COLO829 (cell line): ENCODE results near the gene ADCY3.

ENCODE experiments used
- DNase-seq: peaks from one replicate; pipeline ENCODE4 v3.0.0; 2012; ENCODE audit warnings: low spot score

Gene ADCY3

DNA sequence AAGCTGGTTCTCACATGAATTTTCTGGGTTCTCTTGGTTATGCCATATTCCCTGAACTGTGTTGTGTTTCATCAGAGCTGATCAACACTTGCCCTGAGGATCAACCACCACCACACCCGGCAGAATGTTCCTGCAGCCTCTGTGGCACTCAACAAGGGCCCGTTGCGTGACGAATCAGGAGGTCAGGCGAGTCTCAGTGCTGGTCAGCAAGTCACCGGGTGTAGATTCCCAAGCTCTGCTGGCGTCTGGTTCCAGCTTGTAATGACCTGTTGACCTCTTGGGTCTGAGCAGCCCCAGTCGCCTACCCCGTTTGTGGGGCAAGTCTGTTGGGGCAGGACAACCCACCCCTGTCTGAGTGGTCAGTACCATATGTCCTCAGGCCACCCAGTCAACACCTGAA lies 46.0 kb downstream of the ADCY3 start:
- DNase-seq = no peak

DNA sequence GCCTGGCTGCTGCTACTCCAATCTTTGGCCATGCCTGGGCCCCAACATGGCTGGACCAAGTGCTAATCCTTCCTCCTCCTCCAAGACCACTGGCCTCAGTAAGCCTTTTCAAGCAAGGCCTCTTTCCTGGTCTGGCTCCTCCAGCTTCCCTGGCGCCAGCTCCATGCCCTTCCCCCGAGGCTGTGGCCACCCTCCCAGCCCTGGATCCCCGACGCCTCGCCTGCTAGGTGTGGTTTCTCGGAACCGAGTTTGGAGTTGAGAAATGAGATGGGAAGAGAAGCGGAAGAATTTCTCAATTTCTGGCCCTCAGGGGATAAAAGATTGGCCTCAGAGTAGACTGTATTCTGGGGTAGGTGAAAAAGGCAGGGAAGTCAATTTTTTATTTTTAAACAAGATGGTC lies 46.4 kb downstream of the ADCY3 start:
- no peak for DNase-seq

DNA sequence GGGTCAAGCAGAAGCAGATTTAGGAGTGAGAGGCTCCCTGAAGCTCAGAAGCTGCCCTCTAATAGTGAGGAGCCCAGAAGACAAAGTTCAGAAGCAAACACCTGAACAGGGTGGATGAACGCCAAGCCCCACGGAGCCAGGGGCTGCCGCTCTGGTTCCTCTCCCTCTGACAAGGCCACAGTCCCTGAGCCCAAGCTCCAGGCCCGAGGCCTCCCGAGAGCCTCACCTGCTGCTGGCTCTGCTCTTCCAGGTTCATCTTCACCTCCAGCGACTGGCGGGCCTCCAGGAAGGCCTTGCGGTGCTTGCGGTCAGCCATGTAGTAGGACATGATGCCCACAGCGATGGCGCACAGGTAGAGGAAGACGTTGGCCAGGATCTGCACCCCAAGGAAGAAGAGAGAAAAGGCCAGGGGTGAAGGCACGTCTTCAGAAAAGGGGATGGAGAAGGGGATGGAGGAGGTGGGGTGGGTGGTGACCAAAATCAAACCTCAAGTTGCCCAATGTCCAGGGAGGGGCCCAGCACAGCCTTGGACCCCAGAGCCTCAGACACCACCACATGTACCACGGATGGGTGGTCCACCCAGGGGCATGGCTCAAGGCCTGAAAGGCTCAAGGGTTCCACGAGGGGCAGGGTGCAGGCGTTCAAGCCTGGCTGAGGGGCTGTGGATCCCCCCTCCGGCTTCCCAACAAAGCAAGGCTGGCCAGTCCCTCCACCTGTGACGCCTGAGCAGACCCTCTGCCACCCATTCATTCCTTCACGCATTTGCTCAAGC lies 47.5 kb downstream of the ADCY3 start:
- DNase-seq = no peak

DNA sequence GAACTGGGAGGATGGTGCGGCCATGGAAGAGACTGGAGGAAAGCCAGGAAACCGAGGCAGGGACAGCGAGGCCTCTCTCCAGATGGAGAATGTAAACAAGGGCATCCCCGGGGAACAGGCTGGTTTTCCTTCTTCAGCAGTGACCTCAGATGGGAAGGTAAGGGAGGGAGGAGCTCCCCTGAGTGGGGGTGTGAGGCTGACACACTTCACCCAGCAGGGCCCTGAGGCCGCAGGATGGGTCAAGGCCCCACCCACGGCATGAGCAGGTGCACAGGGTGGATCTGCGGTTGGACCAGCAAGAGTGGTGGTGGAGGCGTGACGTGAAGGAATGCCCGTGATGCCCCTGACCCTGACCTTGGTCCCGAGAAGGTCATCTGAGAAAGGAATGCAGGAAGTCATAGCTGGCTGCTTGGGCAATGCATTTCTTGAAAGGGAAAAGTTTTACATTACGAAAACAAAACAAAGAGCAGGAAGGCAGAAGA lies 48.1 kb downstream of the ADCY3 start:
- no peak for DNase-seq

DNA sequence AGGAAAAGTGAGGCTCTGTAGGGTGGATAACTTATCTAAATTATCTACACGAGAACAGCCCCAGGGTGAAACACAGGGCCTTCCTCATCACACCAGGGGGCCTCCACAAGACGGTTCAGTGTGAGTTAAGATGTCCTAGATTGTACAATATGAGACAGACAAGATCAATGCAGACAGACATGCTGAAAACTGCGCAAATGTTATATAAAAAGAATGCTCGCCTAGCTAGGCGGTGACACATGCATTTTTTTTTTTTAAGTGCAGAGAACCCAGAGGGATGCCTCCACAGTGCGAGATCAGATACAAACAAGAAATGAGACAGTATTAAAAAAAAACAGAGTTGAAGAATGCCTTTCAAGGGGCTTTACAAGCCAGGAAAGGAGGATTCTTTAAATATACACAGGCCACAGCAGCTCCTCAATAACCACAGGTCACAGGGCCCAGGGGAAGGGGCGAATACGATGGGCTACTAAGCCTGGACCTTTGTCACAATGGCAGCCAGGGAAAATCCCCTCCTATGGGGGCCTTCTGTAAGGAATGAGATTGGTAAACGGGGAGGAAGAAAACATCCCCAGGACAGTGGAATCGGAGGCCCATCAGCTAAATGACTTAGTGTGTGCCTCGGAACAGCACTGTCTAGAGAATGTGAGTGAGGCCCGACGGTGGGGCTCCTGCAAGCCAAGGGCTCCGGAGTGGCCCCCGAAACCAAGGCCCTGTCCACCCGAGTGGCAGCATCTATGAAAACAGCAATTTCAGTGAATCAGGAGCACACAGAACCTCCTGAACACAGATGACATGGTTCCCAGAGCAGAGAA lies 48.9 kb downstream of the ADCY3 start:
- no peak for DNase-seq

DNA sequence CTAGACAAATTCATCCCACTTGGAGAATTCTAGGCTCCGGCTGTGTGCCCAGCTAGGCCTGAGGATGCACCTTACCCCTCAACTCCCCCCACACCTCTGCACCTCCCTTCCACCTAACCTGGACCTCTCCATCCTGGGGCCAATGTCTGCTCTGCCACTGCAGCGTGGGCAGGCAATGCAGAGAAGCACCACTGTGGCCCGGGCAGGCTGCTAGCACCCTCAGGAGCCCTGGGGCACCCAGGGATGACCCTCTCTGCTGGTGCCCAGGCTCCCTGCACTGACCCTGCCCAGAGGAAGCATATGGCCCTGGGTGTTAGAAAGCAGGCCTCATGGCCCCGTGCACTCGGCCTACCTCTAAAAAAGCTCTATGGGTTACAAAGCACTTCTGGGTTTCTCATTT lies 49.6 kb downstream of the ADCY3 start:
- DNase-seq = no peak

DNA sequence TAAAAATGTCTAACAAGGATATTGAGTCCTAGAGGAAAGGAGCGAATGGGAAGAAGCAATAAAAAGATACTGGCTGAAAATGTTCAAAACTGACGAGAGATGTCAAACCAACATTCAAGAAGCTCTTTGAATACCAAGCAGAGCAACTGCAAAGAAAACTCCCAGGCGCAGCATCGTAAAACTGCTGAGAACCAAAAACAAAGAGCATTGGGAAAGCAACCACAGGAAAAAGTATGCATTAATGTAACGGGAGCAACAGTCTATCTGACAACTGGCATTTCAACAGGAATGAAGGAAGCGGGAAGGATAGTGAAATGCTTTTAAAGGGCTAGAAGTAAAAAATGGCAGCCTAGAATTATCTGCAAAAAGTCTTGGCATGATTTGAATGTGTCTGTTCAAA lies 53.1 kb downstream of the ADCY3 start:
- DNase-seq = no peak

DNA sequence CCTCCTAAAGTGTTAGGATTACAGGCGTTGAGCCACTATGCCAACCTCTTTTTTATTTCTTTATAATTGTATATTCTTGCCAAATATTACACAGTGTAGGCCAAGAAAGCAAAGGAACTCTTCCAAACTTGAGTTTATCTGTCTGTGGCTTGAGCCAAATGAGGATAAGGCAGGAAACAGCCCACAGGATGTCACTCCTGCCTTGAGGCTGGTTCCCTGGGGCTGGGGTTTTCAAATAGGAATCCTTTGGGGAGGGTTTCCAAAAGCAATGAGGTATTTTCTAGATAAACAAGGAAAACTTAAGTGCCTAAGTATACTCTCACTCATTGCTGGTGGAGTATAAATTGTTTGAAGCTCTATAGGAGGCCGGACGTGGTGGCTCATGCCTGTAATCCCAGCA lies 56.4 kb downstream of the ADCY3 start:
- no peak for DNase-seq

DNA sequence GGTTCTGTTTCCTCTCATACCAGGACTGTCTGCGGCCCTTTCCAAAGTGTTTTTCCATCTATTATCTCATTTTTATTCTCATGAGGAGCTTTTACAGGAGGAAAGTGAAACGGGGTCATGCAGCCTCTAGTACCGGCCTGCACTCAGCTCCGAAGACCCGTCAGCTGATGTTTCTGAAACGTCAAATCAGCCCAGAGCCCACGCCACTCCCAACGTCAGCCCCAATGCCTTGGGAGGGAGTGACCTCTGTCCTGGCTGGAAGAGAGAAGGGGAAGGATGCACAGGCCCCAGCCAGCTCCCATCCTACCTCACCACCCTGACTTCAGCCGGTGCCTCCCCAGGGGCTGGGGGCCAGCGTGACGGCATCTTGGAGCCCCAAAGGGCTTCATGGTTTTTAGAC lies 58.5 kb downstream of the ADCY3 start:
- DNase-seq = no peak

DNA sequence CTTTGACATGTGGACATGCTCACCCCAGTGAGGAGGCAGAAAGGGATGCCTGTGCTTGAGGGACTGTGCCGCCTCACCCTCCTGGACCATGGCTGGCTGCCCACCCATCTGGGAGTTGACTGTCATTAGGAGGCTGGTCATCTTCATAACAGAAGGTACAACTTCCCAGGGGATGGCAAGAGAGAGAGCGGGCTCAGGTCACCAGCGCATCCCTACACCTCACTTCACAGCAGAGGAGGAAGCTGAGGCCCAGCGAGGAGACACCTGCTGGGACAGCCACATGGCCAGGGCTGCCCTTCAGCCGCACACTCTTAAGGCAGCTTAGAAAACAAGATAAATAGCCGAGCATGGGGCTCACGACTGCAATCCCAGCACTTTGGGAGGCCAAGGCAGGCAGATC lies 59.4 kb downstream of the ADCY3 start:
- DNase-seq = no peak

DNA sequence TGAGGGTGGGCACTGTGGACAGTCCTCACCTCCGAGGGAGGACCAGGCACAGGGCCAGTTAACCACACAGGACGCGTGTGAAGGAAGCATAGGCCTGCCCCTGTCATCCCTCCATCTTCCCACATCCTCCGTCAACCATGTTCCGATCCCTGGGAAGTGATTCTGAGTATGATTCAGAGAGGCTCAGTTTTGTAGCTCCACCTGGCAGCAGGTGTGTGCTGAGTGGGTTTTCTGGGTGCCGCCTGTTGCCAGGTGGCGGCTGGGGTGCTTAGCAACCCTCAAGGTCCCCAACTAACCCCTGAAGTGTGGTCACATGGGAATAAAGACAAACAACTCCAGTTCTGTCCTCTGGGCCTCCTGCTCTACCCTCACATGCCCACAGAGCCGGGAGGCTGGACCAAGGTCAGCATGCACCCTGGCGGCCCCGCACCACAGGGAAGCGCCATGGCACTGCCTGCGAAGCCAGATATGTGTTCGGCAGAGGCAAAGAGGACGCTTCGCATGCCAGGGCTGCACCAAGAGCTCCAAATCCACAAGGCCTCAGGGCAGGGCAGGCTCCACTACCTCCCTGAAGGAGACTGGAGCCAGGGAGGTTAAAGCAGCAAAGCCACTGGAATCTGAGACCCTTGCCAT lies 60.0 kb downstream of the ADCY3 start:
- DNase-seq = no peak

DNA sequence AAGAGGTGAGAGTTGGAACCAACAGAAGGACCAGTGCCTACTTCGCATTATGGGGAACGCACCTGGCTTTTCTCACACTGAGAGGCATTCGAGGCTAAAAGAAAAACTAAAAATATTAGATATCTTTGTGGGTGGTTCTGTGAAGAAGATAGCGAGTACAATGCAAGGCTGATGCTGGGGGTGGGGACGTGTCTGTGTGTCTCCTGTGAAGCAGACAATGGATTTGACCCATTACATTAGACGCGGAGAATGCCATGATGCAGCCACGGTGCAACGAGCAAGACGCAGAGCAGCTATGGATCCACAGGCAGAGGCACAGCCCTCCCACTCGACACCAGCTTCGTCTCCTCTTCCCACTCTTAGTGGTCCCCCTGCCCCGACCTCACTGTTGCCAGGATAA lies 61.0 kb downstream of the ADCY3 start:
- DNase-seq = no peak

DNA sequence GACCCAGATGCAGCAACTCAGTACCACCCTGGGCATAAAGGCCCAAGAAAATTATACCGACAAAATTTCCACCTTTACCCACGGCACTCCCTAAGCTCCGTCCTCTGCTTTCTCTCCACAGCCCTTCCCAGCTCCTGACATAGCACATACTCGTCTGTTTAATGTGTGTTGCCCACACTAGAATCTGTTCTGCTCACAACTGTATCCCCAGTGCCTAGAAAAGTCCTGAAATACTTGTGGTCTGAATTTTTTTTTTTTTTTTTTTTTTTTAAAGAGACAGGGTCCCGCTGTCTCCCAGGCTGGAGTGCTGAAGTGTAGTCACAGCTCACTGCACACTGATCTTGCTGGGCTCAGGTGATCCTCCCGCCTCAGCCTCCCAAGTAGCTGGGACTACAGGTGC lies 62.3 kb downstream of the ADCY3 start:
- DNase-seq = no peak

DNA sequence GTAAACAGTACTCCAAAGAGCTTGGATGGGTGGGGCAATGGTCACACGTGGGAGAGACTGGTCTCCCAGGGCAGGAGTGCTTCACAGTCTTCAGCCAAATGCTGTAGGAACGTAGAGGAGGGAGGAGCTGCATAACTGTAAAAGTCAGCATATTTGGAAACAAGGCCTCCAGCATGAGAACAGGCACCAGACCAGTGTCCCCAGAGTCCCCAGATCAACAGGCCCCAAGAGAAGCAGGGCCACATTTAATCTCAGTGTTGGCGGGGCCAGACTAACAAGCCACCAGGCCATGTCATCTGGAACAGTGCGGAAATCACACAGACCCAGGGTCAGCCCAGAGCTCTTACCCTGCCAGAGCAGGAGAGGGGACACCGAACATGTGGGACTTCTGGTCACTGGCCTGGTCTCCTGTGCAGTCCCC lies 63.2 kb downstream of the ADCY3 start:
- no peak for DNase-seq

DNA sequence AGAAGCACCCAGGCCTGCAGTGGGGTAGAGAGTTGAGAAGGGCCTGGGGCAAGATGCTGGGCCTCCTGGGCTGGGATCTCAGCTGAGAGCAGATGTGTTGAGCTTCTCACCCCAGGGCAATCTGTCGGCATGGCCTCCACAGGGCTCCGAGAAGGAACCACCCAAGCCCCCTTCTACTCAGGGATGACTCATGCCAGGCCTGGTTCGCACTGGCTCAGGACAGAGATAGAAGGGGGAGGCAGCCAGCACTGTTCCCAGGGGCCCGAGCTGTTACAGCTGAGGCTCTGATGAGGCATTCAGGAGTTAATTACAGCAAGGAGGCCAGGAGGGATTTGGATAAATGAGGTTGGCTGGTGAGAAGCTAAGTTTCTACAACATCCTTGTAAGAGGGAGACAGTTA lies 64.3 kb downstream of the ADCY3 start:
- DNase-seq = no peak

DNA sequence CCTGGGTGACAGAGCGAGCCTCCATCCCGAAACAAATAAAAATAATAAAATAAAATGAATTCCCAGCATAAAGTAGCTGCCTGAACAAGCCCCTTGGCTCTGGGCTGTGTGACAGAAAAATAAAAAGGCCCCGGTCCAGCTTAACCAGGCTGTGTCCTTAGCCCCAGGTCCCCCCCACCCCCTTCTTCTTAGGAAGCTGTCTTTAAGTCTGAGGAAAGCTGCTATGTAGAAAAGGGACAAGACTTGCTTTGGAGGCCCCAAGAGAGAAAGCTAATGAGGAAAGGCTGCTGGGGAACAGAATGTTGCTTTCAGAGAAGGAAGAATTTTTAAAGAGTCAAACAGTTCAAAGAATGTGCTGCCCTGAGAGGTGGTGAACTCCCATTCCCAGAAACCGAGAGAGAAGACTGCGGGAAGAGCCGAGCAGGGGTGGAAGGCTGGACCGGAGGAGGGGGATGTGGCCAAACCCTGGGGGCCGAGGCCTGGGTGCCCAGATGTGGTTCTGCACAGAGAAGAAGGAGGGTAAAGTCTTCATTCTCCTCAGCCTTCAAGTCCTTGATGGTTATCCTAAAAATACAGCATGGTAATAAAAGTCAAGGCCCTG lies 64.9 kb downstream of the ADCY3 start:
- no peak for DNase-seq

DNA sequence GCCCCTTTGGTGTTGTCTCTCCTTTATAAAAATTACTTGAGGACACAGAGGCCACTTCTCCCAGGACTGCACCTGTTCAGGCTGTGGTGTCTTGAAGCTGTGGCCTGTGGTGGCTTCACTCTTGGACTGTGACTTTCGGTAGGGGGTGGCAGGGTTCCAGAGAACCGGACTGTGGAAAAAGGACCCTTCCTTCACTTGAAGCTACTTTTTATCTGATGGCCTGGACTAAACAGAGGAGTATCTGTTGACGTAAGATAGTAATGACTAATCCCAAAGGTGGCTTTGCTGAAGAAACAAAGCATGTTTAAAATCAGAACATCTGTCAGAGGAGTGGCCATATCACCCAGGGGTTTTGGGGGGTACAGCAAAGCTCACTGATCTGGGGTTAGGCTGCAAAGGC lies 66.0 kb downstream of the ADCY3 start:
- DNase-seq = no peak

DNA sequence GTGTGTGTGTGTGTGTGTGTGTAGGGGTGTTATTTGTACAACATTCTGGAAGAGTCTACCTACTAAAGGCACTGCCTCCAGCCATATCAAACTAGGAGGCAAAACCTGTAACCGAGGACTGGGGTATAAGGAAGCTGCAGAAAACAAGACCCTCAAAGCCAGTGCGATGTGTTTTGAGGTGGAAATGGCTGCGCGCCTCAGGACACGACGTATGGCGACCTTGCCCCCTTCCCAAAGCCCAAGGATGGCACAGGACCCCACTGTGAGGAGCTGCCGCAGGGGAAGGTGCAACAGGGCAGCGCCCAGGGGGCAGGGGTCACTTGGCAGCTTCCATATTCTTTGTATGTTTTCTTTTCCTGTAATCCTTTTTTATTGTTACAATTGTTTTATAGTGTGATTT lies 67.0 kb downstream of the ADCY3 start:
- no peak for DNase-seq

DNA sequence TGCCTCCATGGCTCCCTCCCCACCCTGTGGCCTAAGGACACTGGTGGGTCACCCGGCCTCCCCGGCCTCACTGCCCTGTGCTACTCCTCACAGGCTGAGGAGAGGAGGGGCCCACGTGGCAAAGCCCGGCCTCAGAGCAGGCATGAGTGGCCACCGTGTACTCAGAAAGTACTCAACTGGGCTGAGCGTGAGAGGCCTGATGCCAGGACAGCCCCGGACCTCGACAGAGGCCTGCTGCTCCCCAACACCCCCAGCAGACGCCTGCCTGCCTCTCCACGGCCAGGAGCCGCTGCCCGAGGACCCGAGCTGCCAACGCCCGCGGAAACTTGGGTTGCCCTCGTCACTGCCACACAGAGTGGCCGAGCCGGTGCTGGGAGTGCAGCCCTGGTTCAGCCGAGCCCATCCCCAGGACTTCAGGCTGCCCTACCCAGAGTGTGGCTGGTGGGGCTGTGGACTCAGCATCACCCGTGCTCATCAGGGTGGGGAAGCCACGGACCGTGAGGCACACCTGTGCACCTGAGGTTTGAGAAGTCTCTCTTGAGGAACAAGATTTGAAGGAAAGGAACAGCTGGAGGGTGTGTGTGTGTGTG lies 67.5 kb downstream of the ADCY3 start:
- no peak for DNase-seq

DNA sequence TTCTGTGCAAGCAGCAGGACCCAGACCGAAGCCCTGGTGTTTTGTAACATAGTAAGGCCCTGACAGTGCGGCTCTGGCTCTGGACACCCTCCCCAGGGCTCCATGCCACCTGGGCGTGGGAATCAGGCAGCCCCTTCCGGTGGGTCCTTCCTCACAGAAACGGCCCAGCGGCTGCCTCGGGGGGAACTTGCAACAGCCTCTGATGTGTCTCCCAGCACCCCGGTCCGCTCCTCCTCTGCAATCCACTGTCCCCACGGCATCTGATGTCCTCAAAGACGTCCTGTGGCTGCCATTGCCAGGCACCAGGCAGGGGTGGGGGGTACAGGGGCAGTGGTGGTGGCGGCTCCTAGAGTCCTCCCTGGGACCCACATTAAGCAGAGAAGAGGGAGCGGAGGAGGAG lies 68.0 kb downstream of the ADCY3 start:
- no peak for DNase-seq

DNA sequence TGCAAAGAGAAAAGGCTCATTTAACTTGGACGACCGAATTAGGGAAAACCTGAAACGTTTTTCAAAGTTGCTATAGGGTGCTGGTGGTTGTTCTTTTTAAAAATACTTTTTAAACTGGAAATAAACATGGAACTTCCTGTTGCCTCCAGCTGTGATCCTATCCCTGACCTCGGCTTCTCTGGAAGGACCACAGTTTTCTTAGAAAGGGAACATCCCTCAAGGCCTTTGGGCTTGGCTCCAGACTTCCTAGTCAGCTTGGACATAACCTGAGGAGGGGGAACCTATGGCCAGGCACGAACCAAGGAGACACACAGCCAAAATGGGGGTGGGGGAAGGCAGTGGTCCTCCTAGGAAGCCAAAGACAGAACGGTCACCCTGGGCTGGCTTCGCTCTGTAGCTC lies 69.1 kb downstream of the ADCY3 start:
- DNase-seq = no peak

DNA sequence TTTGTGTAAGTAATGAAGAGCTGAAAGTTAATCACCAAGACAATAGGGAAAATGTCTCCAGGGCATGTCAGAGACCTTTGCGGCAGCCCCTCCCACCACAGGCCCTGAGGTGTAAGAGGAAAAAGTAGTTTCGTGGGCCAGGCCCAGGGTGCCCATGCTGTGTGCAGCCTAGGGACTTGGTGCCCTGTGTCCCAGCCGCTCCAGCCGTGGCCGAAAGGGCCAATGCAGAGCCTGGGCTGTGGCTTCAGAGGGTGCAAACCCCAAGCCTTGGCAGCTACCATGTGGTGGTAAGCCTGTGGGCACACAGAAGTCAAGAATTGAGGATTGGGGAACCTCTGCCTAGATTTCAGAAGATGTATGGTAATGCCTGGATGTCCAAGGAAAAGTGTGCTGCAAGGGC lies 74.3 kb downstream of the ADCY3 start:
- DNase-seq = no peak
